ENCODE measurements around the gene SRM.
"Not testable (repeated sequence)": the region's sequence is repeated elsewhere in the genome, so short reads cannot be mapped to it uniquely, and the experiment has no call there.

The SRM gene

GRCh38 chr1:11024154-11024873 lies 35.5 kb downstream of the SRM start:
- FAIRE-seq (no peak), DNase-seq (ENCODE audit: insufficient read length, low spot score) (no peak)

- DNase-seq (ENCODE audit: insufficient read length, low spot score): no peak
- no peak for FAIRE-seq
Measured at GRCh38 chr1:11023201-11023600, 36.6 kb downstream of the SRM start.

GRCh38 chr1:11019971-11020370 lies 39.8 kb downstream of the SRM start:
- FAIRE-seq: no peak
- no peak for DNase-seq (ENCODE audit: insufficient read length, low spot score)

- not testable (repeated sequence) for FAIRE-seq; DNase-seq (ENCODE audit: insufficient read length, low spot score)
Measured at GRCh38 chr1:11019358-11019757, 40.5 kb downstream of the SRM start.

GRCh38 chr1:11013160-11013531 lies 46.7 kb downstream of the SRM start:
- no peak for DNase-seq (ENCODE audit: insufficient read length, low spot score)
- FAIRE-seq: peak; percentile 69

- FAIRE-seq (peak; percentile 84), DNase-seq (ENCODE audit: insufficient read length, low spot score) (peak; percentile 86)
Measured at GRCh38 chr1:11012260-11013159, 47.3 kb downstream of the SRM start, which contains the start of gene TARDBP. Gene TARDBP (plus strand): TSS chr1:11012654. CDS start chr1:11013728, 1,074 bp downstream.
